ENCODE results near the gene NUTF2.
"Not testable (repeated sequence)": the region's sequence is repeated elsewhere in the genome, so short reads cannot be mapped to it uniquely, and the experiment has no call there.

Gene NUTF2
- 54.2 to 101 reads per million in 2 experiments for total RNA-seq

- peak; percentile 92 for DNase-seq (ENCODE audit: low read depth)
Measured at GRCh38 chr16:67846320-67847063, at the start of gene NUTF2. Gene NUTF2, plus strand, starts transcription at chr16:67846933. Its CDS starts 18,198 bp downstream, at chr16:67865131.

- no peak for DNase-seq (ENCODE audit: low read depth)
Measured at GRCh38 chr16:67800338-67800926, 46.3 kb upstream of the NUTF2 start.

GRCh38 chr16:67801241-67801640 lies 45.5 kb upstream of the NUTF2 start:
- no peak for DNase-seq (ENCODE audit: low read depth)

DNA sequence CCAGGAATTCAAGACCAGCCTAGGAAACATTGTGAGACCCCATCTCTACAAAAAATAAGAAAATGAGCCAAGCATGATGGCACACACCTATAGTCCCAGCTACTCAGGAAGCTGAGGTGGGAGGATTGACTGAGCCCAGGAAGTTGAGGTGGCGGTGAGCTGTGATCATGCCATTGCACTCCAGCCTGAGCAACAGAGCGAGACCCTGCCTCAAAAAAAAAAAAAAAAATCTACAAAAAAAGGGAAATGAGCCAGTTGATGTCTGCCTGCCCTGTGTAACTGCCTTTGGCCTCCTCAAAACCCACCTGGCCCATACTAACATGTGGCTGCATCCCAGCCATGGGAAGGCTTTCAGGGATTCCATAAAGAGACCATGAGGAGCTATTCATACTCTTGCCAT lies 44.9 kb upstream of the NUTF2 start:
- DNase-seq (ENCODE audit: low read depth), result no peak

DNA sequence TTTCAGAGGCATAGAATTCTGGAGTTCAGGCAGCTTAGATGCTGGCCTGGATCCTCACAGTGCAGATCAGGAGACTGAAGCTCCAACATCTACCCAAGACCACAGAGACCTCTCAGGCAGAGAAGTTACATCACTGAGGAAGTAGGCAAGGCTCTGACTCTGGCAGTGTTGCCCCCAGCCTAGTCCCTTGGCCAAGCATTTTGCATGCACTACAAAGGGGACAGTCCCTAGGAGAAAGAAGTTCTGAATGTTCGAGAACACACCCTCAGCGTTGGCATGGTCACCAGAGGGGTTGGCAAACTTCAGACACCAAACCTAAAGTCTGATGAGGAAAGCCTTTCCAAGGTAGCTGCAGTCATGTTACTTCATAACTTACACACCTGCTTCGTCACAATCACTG lies 42.8 kb upstream of the NUTF2 start:
- DNase-seq (ENCODE audit: low read depth), result no peak

GRCh38 chr16:67804853-67805542 lies 41.7 kb upstream of the NUTF2 start:
- DNase-seq (ENCODE audit: low read depth), result no peak

- no peak for DNase-seq (ENCODE audit: low read depth)
Measured at GRCh38 chr16:67805718-67806427, 40.9 kb upstream of the NUTF2 start.

DNA sequence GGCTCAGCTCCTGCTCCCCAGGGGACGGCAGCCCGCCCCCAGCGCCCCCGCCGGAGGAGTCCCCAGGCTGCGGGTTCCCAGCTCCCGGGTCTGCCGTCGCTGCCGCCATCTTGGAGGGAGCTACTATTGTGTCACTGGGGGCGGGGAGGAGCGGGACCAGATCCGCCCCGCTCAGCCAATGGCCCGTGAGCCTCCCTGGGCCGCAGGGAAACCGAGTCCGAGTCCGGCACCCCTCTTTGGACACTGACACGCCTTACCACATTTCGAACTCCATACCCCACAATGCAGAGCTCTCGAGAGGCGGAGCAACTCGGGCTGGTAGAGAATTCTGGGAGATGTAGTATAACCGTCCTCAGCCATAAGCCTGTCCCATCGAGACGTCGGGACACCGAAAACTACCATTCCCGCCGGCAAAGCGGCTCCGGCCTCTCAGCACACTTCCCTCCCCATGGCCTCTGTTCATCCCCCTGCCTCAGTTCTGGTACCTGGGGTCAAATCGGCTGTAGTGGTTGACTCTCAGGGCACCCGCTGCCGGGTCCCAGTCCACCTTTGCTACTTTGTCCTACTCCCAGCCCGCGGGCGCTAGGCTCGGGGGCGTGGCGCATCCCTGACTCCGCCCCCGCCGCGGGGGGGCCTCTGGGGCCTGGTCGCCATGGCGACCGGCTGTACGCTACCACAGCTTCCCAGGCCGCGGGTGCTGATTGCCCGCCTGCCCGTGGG lies 40.1 kb upstream of the NUTF2 start, which contains the start of the genes RANBP10 and TSNAXIP1:
RANBP10 (minus strand) TSS at position 133 of the 720 bp plus-strand sequence; CDS start at position 109, 24 bp downstream.
TSNAXIP1 (plus strand) TSS at position 462 of the 720 bp plus-strand sequence. CDS start 261 bp downstream, outside the sequence.
- DNase-seq (ENCODE audit: low read depth), result peak; percentile 95

GRCh38 chr16:67807148-67807682 lies 39.5 kb upstream of the NUTF2 start:
- no peak for DNase-seq (ENCODE audit: low read depth)

- no peak for DNase-seq (ENCODE audit: low read depth)
Measured at GRCh38 chr16:67811899-67812298, 34.8 kb upstream of the NUTF2 start.

GRCh38 chr16:67814567-67814966 lies 32.2 kb upstream of the NUTF2 start:
- DNase-seq (ENCODE audit: low read depth), result no peak

DNA sequence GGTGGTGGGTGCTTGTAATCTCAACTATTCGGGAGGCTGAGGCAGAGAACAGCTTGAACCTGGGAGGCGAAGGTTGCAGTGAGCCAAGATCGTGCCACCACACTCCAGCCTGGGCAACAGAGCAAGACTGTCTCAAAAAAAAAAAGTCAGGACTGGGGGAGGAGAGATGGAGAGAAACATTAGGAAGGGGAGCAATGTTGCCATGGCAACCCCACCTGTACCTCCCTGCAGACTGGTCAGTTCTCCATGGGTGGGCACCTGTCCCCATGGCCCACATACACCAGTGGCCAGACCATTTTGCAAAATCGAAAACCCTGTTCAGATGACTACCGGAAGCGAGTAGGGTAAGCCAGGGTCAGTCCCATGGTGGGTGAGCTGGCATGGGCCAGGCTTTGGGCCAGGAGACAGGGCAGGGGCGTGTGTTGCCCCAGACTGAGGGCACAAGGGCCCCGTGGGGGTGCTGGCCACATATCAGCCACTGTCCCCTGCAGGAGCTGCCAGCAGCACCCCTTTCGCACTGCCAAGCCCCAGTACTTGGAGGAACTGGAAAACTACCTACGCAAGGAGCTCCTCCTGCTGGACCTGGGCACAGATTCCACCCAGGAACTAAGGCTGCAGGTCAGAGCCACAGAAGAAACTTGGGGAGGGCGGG lies 26.0 kb upstream of the NUTF2 start:
- DNase-seq (ENCODE audit: low read depth), result no peak

DNA sequence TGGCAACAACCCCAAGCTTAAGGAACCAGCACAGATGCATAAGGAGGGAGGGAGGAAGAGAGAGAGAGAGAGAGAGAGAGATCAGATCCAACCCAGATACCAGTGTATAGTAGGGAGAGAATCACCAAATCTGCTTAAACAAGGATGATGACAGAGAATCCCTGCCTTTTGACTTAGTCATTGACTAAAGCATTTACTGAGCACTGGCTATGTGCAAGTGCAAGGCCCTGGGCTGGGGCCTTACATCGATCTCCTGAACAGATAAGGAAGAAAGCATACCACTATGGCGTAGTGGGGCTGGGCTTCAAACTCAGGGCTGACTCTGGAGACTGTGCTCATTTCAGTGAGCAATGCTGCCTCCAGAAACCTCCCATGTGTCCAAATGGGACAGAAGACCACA lies 24.2 kb upstream of the NUTF2 start:
- no peak for DNase-seq (ENCODE audit: low read depth)

- DNase-seq (ENCODE audit: low read depth), result no peak
Measured at GRCh38 chr16:67825119-67825518, 21.6 kb upstream of the NUTF2 start.

DNA sequence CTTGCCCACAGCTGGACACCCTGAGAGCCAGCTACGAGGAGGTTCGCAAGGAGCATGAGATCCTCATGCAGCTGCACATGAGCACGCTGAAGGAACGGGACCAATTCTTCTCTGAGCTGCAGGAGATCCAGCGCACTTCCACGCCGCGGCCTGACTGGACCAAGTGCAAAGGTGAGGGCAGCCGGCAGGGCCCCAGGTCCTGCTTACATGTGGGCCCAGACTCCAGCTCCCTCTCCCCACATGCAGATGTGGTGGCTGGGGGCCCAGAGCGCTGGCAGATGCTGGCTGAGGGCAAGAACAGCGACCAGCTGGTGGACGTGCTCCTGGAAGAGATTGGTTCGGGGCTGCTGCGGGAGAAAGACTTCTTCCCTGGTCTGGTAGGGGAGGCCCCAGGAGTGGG lies 20.8 kb upstream of the NUTF2 start:
- DNase-seq (ENCODE audit: low read depth), result no peak

DNA sequence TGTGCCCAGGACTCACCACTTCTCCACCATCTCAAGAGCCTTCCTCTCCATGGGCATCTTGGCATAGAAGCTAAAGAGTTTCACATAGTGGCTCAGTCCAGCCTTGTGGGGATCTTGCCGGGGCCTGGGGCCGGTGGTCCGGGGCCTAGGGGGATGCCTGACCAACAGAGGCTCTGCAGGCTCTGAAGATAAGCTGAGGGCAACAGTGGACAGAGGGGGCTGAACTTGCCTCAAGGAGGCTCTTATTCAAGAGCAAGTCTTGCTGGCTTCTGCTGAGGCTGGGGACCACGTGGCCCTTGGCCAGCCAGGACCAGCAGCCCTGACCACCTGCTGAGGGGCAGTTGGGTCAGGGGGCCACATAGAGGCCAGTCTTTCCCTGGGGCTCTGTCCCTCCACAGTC lies 18.1 kb upstream of the NUTF2 start:
- no peak for DNase-seq (ENCODE audit: low read depth)

GRCh38 chr16:67833030-67833414 lies 13.7 kb upstream of the NUTF2 start:
- DNase-seq (ENCODE audit: low read depth), result no peak

DNA sequence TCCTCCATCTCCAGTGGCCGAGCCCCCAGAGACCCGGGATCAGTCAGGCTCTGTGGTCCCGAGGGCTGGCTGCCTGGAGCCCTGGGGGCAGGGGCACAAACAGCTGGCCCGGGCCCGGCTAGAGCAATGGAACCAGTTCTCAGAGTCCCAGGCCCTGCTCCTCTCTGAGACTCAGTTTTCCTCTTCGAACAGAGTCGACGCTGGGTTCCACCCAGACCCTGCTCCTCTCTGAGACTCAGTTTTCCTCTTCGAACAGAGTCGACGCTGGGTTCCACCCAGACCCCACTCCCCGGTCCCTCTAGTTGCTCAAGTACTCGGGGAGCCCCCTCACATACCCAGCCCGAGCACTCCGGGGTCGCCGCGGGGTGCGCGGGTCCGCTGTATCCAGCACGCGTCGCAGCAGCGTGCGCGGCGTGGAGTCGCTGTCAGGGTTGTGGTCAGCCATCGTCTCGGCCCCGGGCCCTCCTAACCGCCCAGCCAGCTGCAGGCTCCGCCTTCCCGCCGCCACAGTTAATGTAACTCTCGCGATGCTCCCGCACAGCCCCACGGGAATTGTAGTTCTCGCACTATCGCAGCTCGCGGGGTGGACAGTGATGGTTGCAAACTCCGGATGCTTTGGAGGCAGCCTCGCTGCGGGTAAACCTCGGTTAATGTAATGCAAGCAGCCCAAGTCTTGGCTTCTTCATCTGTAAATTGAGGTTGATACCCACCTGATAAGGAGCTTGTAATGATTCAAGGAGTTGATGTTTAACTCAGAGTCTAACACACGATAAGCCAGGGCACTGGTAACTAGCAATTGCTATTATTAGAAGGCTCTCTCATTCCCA lies 13.1 kb upstream of the NUTF2 start:
- DNase-seq (ENCODE audit: low read depth), result peak; percentile 87

- no peak for DNase-seq (ENCODE audit: low read depth)
Measured at GRCh38 chr16:67834242-67834614, 12.5 kb upstream of the NUTF2 start.

DNA sequence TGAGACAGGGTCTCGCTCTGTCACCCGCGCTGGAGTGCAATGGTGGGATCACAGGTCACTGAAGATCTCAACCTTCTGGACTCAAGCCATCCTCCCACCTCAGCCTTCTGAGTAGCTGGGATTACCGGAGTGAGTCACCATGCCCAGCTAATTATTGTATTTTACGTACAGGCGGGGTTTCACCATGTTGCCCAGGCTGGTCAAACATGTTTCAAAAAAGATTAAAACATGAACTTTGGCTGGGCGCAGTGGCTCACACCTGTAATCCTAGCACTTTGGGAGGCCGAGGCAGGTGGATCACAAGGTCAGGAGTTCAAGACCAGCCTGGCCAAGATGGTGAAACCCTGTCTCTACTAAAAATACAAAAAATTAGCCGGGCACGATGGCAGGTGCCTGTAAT lies 9.5 kb upstream of the NUTF2 start:
- not testable (repeated sequence) for DNase-seq (ENCODE audit: low read depth)
